ENCODE data around the gene PTEN.
"Not testable (repeated sequence)": the region's sequence is repeated elsewhere in the genome, so short reads cannot be mapped to it uniquely, and the experiment has no call there.

PTEN gene

DNA sequence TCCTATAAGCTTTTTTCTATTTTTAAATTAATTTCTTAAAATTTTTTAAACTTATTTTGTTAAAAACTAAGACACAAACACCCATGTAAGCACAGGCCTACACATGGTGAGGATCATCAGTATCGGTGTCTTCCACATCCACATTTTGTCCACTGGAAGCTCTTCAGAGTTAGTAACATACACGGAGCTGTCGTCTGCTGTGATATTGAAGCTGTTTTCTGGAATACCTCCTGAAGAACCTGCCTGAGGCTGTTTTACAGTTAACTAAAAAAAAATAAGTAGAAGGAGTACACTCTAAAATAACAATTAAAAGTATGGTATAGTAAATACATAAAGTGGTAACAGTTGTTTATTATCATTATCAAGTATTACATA, 17.8 kb upstream of the PTEN start:
- DNase-seq (ENCODE audit: low read depth), result no peak

DNA sequence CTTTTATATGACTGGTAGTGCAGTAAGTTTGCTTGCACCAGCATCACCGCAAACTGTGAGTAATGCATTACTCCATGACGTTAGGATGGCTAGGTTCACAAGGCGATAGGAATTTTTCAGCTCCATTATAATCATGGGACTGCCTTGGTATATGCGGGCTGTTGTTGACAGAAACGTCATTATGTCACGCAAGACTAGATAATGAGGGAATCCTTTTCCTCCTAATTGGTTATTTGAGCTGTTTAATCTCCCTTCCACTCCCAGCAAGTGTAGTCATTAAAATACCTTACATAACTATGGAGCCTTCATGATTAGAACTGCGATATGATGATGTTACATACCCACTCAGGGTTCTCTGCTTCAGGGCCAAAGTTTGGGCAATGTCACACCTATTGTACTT, 17.4 kb upstream of the PTEN start:
- DNase-seq (ENCODE audit: low read depth), result no peak

GRCh38 chr10:87846711-87847110, 16.7 kb upstream of the PTEN start:
- not testable (repeated sequence) for DNase-seq (ENCODE audit: low read depth)

DNA sequence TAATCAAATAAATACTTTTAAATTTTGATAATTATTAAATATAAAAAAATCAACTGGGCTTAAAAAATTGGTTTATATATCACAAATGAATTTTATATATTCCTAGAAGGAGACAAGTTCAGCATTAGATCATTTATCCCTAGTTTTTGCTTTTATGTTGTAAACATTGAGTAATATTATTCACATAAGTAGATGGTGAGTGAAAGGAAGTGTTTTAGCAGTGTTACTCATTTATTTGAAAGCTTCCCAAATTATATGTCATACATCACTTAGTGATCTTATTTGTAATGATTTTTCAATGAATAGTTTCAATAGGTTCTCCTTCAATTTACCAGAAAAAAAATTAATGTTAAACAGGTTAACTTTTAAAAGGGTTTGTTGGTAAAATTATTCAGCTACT, 15.9 kb upstream of the PTEN start:
- DNase-seq (ENCODE audit: low read depth), result no peak

- no peak for DNase-seq (ENCODE audit: low read depth)
These were observed 14.4 kb upstream of the PTEN start for GRCh38 chr10:87849001-87849400.

DNA sequence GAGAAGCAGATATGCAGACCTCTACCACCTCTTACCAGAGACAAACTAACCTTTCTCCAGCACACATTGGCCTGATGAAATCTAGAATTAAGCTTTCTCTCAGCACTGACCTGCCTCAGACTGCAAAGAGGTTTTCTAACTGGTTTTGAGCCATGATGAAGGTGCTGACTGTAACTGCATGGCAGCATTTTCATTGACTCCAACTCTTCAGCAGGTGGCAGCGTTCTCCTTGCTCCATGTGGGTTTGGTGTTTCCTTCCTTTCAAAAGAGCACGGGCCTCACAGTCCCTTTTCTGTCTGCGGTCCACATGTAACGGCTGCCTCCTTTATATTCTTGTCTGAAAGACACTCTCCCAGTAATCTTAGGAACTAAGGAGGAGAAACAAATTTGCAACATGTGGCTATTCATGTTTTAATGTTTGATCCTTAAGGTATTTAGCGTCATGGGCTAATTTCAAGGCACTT, 12.7 kb upstream of the PTEN start:
- DNase-seq (ENCODE audit: low read depth), result peak; percentile 32

DNA sequence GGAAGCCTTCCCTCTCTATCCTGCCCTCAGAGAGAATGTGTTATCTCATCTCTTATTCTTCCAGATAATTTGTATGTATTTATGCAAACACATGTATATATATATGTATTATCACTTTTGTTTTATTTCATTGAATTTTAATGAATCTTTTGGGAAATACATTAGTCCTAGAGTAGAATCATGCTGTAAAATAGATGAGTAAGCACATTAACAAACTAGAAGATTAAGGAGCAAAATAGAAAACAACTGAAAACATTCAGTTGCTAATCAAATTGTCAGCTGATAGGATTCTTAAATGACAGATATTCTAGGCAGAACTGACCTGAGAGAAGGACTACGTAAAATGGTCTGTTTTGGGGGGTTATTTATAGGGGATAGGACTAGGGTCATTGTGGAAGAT, 11.3 kb upstream of the PTEN start:
- DNase-seq (ENCODE audit: low read depth), result no peak

GRCh38 chr10:87855247-87855646, 8.2 kb upstream of the PTEN start:
- DNase-seq (ENCODE audit: low read depth), result not testable (repeated sequence)

DNA sequence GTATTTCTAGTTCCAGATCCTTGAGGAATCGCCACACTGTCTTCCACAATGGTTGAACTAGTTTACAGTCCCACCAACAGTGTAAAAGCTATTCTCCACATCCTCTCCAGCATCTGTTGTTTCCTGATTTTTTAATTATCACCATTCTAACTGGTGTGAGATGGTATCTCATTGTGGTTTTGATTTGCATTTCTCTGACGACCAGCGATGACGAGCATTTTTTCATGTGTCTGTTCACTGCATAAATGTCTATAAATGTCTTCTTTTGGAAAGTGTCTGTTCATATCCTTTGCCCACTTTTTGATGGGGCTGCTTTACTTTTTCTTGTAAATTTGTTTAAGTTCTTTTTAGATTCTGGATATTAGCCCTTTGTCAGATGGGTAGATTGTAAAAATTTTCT, 7.8 kb upstream of the PTEN start:
- not testable (repeated sequence) for DNase-seq (ENCODE audit: low read depth)

GRCh38 chr10:87860156-87860795, 3.1 kb upstream of the PTEN start:
- no peak for DNase-seq (ENCODE audit: low read depth)

GRCh38 chr10:87860816-87861403, 2.5 kb upstream of the PTEN start:
- no peak for DNase-seq (ENCODE audit: low read depth)

DNA sequence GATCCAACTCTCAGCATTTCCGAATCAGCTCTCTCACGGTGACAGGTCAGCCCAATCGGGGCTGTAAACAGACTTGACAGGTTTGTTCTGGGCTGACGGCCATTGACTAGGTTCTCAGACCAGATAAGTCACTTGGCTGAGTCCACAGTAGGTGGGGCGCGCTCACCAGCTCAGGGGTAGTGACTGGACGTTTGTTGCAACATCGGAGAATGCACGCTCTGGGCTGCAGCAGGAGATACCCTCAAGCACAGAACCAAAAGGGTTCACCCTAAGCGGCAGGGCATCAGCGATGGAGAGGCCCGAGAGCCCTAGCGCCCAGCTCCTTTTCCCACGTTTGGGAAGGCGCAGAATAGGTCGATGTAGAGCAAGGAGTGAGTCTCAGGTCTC, 1.9 kb upstream of the PTEN start:
- DNase-seq (ENCODE audit: low read depth), result no peak

GRCh38 chr10:87861953-87862678, 1.3 kb upstream of the PTEN start:
- peak; percentile 90 for DNase-seq (ENCODE audit: low read depth)

DNA sequence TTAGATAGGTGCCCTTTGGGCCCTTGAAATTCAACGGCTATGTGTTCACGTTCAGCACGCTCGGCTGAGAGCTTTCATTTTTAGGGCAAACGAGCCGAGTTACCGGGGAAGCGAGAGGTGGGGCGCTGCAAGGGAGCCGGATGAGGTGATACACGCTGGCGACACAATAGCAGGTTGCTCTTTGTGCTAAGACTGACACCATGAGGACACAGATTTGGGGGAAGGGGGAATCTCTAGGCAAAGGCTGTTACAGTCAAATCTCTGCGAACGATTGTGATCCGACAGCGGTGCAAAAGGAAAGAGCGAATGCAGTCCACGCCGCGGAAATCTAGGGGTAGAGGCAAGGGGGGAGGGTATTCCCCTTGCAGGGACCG, 759 bp upstream of the PTEN start:
- DNase-seq (ENCODE audit: low read depth), result no peak

DNA sequence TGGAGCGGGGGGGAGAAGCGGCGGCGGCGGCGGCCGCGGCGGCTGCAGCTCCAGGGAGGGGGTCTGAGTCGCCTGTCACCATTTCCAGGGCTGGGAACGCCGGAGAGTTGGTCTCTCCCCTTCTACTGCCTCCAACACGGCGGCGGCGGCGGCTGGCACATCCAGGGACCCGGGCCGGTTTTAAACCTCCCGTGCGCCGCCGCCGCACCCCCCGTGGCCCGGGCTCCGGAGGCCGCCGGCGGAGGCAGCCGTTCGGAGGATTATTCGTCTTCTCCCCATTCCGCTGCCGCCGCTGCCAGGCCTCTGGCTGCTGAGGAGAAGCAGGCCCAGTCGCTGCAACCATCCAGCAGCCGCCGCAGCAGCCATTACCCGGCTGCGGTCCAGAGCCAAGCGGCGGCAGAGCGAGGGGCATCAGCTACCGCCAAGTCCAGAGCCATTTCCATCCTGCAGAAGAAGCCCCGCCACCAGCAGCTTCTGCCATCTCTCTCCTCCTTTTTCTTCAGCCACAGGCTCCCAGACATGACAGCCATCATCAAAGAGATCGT, 598 bp downstream of the PTEN start:
- peak; percentile 22 for DNase-seq (ENCODE audit: low read depth)

GRCh38 chr10:87864496-87865059, 1.2 kb downstream of the PTEN start:
- DNase-seq (ENCODE audit: low read depth), result no peak

- no peak for DNase-seq (ENCODE audit: low read depth)
These were observed 1.9 kb downstream of the PTEN start for GRCh38 chr10:87865241-87865881.

DNA sequence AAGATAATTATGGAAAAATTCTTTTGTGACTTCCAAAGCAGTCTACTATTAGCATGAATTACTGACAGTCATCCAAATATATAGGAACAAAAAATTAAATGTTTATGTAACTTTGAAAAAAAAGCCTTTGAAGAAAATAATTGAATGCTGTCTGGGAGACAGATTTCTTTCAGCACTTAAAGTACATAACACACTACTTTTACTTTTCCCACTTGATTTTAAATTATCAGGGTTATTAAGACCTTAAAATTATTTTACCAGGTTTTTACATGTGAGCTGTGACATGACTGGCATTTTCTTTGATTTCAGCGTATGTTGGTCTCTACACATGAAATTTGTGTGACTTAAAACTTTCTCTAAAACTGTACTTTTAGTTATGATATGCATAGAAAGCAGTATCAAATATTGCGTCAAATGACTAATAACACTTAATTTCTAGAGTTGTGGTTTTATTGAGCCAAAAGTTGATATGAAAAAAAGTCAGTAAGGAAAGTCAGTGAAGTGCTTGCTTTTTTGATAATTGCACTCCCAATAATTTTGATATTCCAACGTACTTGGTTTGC, 3.1 kb downstream of the PTEN start:
- DNase-seq (ENCODE audit: low read depth), result no peak

- no peak for DNase-seq (ENCODE audit: low read depth)
These were observed 4.0 kb downstream of the PTEN start for GRCh38 chr10:87867453-87867852.

DNA sequence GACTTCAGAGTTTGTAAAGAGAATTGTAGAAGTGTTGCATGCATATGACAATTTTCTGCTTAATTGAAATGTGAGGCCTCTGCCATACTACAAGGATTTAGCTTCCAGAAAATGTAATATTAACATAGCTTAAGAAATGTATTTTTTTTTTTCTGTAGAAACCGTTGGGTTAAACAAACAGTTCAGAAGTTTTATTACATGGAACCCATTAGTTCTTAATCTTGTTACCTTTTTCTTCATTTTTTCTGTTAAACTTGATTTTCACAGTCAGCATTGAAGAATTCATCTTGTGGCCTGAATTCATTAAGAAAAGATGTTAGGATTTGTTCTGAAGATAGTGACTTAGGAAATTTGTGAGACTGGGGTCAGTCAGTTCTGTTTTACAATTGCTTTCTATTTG, 4.9 kb downstream of the PTEN start:
- no peak for DNase-seq (ENCODE audit: low read depth)

DNA sequence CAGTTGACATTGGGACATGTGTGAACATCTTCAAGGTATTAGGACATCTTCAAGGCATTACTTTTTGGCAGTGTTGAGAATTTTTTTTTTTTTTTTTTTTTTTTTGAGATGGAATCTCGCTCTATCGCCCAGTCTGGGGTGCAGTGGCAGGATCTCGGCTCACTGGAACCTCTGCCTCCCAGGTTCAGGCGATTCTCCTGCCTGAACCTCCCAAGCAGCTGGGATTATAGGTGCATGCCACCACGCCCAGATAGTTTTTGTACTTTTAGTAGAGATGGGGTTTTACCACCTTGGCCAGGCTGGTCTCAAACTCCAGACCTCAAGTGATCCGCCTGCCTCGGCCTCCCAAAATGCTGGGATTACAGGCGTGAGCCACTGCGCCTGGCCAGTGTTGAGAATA, 5.7 kb downstream of the PTEN start:
- not testable (repeated sequence) for DNase-seq (ENCODE audit: low read depth)
